ENCODE results near the gene CR1.

DNA sequence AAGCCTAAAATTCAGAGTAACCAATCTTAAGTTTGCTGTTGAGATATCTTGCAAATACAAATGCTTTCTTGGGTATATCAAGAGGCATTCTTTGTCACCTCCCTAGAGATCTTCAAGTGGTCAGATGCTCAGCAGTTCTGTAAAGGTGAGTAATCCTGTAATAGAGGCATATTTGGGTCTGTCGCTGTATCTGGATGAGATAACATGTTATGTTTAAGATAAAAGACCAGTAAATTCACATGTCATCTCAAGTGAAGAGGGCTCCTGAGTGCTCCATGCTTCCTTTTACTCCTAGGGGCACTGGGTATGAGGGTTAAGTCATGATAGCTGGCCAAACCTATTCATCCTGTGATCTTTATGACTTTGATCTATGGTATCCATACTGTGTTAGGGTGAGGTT is 34.3 kb upstream of the CR1 start:
- TF ChIP-seq CTCF (IDR thresholded peaks at IDR 0.05; ENCODE audit: extremely low read depth in 1 of 2, insufficient read depth in 1 of 2, low read depth in 1 of 2, low read length in 2 of 2): no peak
- TF ChIP-seq JUN (IDR thresholded peaks at IDR 0.05; ENCODE audit: borderline replicate concordance, insufficient read depth, insufficient read length, low read depth): no peak
- TF ChIP-seq, protein P1, sequence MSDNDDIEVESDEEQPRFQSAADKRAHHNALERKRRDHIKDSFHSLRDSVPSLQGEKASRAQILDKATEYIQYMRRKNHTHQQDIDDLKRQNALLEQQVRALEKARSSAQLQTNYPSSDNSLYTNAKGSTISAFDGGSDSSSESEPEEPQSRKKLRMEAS (IDR thresholded peaks at IDR 0.05; ENCODE audit: insufficient read depth, insufficient read length): no peak
- TF ChIP-seq EZH2 (IDR thresholded peaks at IDR 0.05; ENCODE audit: borderline replicate concordance, low read depth, low read length, severe bottlenecking): no peak
- no peak for TF ChIP-seq POLR2AphosphoS5 (IDR thresholded peaks at IDR 0.05; ENCODE audit: insufficient read depth, low read depth, low read length)
- no peak for TF ChIP-seq POLR2A (IDR thresholded peaks at IDR 0.05; ENCODE audit: low read depth, low read length)
- TF ChIP-seq MYC (IDR thresholded peaks at IDR 0.05; ENCODE audit: low read depth, low read length): no peak
- TF ChIP-seq FOS (IDR thresholded peaks at IDR 0.05; ENCODE audit: borderline replicate concordance, insufficient read depth, low read length): no peak
- no peak for TF ChIP-seq GATA2 (IDR thresholded peaks at IDR 0.05; ENCODE audit: insufficient read depth, insufficient read length, low read depth, low read length)
